H9 (cell line): ENCODE results near the gene COMMD1. TPM values are rescaled to one million over a fixed set of nuclear protein-coding genes. Genes with fewer than 3 reads are reported as not detected.

ENCODE experiments used
- DNase-seq: peaks from one replicate; pipeline ENCODE4 v3.0.0-alpha.2; 2017
- H2AFZ ChIP-seq: one replicate; pipeline ENCODE4 v1.6.1; 2013; ENCODE audit warnings: mild to moderate bottlenecking, low read length, control low read depth, moderate library complexity
- H2AK5ac ChIP-seq: 2 replicates; pipeline ENCODE4 v1.6.1; 2013; ENCODE audit warnings: low read length, control low read depth, mixed read lengths; ENCODE audit not compliant: insufficient read length
- H2BK120ac ChIP-seq: one replicate; pipeline ENCODE4 v1.6.1; 2013; ENCODE audit warnings: low read depth, mild to moderate bottlenecking, low read length, control low read depth, inconsistent platforms; ENCODE audit not compliant: poor library complexity, severe bottlenecking
- H2BK12ac ChIP-seq: 2 replicates; pipeline ENCODE4 v1.6.1; 2013; ENCODE audit warnings: low read length, control low read depth, mixed read lengths, low read depth; ENCODE audit not compliant: insufficient read length
- H2BK15ac ChIP-seq: 2 replicates; pipeline ENCODE4 v1.6.1; 2013; ENCODE audit warnings: low read depth, low read length, control low read depth
- H2BK20ac ChIP-seq: one replicate; pipeline ENCODE4 v1.6.1; 2013; ENCODE audit warnings: low read depth, mild to moderate bottlenecking, low read length, control low read depth, inconsistent platforms; ENCODE audit not compliant: poor library complexity, severe bottlenecking
- H2BK5ac ChIP-seq: 2 replicates; pipeline ENCODE4 v1.6.1; 2013; ENCODE audit warnings: low read length, control low read depth, mixed read lengths; ENCODE audit not compliant: insufficient read length
- H3K14ac ChIP-seq: 2 replicates; pipeline ENCODE4 v1.6.1; 2013; ENCODE audit warnings: low read length, control low read depth; ENCODE audit not compliant: insufficient read depth
- H3K18ac ChIP-seq: 2 replicates; pipeline ENCODE4 v1.6.1; 2013; ENCODE audit warnings: low read depth, mild to moderate bottlenecking, mixed read lengths, low read length, control low read depth; ENCODE audit not compliant: insufficient read length
- H3K23ac ChIP-seq: 2 replicates; pipeline ENCODE4 v1.6.1; 2013; ENCODE audit warnings: low read length, control low read depth, mixed read lengths, low read depth; ENCODE audit not compliant: insufficient read length
- H3K23me2 ChIP-seq: 2 replicates; pipeline ENCODE4 v1.6.1; 2013; ENCODE audit warnings: low read depth, mild to moderate bottlenecking, mixed read lengths, low read length, control low read depth; ENCODE audit not compliant: insufficient read length, poor library complexity, severe bottlenecking
- H3K27ac ChIP-seq: 2 replicates; pipeline ENCODE4 v1.5.1; 2013; ENCODE audit warnings: low read length, control low read depth, mixed read lengths, low read depth; ENCODE audit not compliant: insufficient read length
- H3K27me3 ChIP-seq: 2 replicates; pipeline ENCODE4 v1.6.1; 2013; ENCODE audit warnings: low read length, control low read depth, inconsistent platforms; ENCODE audit not compliant: insufficient read depth
- H3K4ac ChIP-seq: 2 replicates; pipeline ENCODE4 v1.6.1; 2013; ENCODE audit warnings: low read depth, mild to moderate bottlenecking, control low read depth, inconsistent platforms, low read length, moderate library complexity
- H3K4me1 ChIP-seq: 2 replicates; pipeline ENCODE4 v1.6.1; 2013; ENCODE audit warnings: low read length, control low read depth, inconsistent platforms; ENCODE audit not compliant: insufficient read depth
- H3K4me2 ChIP-seq: 2 replicates; pipeline ENCODE4 v1.6.1; 2013; ENCODE audit warnings: low read length, control low read depth, mixed read lengths; ENCODE audit not compliant: insufficient read length, insufficient read depth
- H3K56ac ChIP-seq: 2 replicates; pipeline ENCODE4 v1.6.1; 2013; ENCODE audit warnings: low read depth, mild to moderate bottlenecking, mixed read lengths, low read length, control low read depth; ENCODE audit not compliant: insufficient read length
- H3K79me1 ChIP-seq: 2 replicates; pipeline ENCODE4 v1.6.1; 2013; ENCODE audit warnings: low read depth, mild to moderate bottlenecking, moderate library complexity, low read length, control low read depth, inconsistent platforms; ENCODE audit not compliant: insufficient read depth, poor library complexity, severe bottlenecking
- H3K79me2 ChIP-seq: 2 replicates; pipeline ENCODE4 v1.6.1; 2013; ENCODE audit warnings: low read length, control low read depth, inconsistent platforms; ENCODE audit not compliant: insufficient read depth
- H3K9ac ChIP-seq: 2 replicates; pipeline ENCODE4 v1.6.1; 2013; ENCODE audit warnings: low read length, control low read depth, mixed read lengths; ENCODE audit not compliant: insufficient read length; ENCODE audit errors: extremely low read depth
- H3K9me3 ChIP-seq: one replicate; pipeline ENCODE4 v1.6.1; 2013; ENCODE audit warnings: low read depth, low read length, inconsistent platforms; ENCODE audit not compliant: control insufficient read depth
- H3T11ph ChIP-seq: one replicate; pipeline ENCODE4 v1.6.1; 2013; ENCODE audit warnings: mild to moderate bottlenecking, low read length, control low read depth, inconsistent platforms
- H4K20me1 ChIP-seq: one replicate; pipeline ENCODE4 v1.6.1; 2013; ENCODE audit not compliant: control insufficient read depth, insufficient read length, insufficient read depth
- H4K5ac ChIP-seq: 2 replicates; pipeline ENCODE4 v1.6.1; 2013; ENCODE audit warnings: low read depth, mild to moderate bottlenecking, mixed read lengths, low read length, control low read depth; ENCODE audit not compliant: insufficient read length
- H4K8ac ChIP-seq: replicated peaks from 2 replicates; pipeline ENCODE4 v1.6.1; 2013; ENCODE audit warnings: low read length, control low read depth, mixed read lengths, low read depth; ENCODE audit not compliant: insufficient read length
- H4K91ac ChIP-seq: 2 replicates; pipeline ENCODE4 v1.6.1; 2013; ENCODE audit warnings: low read depth, mild to moderate bottlenecking, moderate library complexity, mixed read lengths, low read length, control low read depth; ENCODE audit not compliant: insufficient read length
- H3K27ac Mint-ChIP-seq, 3 experiments: 2 replicates in 2 of 3; 3 replicates in 1 of 3; pipeline ENCODE4 v1.8.0; 2020 to 2021; ENCODE audit warnings: mixed read lengths in 3 of 3, mild to moderate bottlenecking in 1 of 3, moderate library complexity in 1 of 3
- H3K27me3 Mint-ChIP-seq: 2 replicates; pipeline ENCODE4 v1.8.0; 2021; ENCODE audit warnings: low read depth, mild to moderate bottlenecking, moderate library complexity, mixed read lengths
- H3K36me3 Mint-ChIP-seq, 3 experiments: 2 replicates in 2 of 3; 3 replicates in 1 of 3; pipeline ENCODE4 v1.8.0; 2020 to 2021; ENCODE audit warnings: low read depth in 3 of 3, mixed read lengths in 3 of 3; ENCODE audit not compliant: insufficient read depth in 1 of 3
- H3K4me1 Mint-ChIP-seq, 2 experiments: 2 replicates each; pipeline ENCODE4 v1.8.0; 2020; ENCODE audit warnings: mixed read lengths in 2 of 2
- H3K4me3 Mint-ChIP-seq, 2 experiments: 2 replicates in 1 of 2; 3 replicates in 1 of 2; pipeline ENCODE4 v1.8.0; 2020 to 2021; ENCODE audit warnings: mild to moderate bottlenecking in 2 of 2, mixed read lengths in 2 of 2, moderate library complexity in 1 of 2
- H3K9me3 Mint-ChIP-seq, 2 experiments: 2 replicates in 1 of 2; 3 replicates in 1 of 2; pipeline ENCODE4 v1.8.0; 2020; ENCODE audit warnings: mild to moderate bottlenecking in 2 of 2, mixed read lengths in 2 of 2, moderate library complexity in 1 of 2
- total RNA-seq: library from RNA; stranded (reverse); gene quantifications from 2 replicates; pipeline ENCODE4 v1.2.1, GENCODE V29; 2021
- TF ChIP-seq, protein P1 (sequence below): fragments of 200-600 bp; sonication (generic); conservative IDR thresholded peaks from 3 replicates; pipeline ENCODE4 v1.8.0; 2021; ENCODE audit warnings: antibody characterized with exemption, mild to moderate bottlenecking

Gene COMMD1
- total RNA-seq, 1 experiment from 2014 or later: 31.5 TPM

DNA sequence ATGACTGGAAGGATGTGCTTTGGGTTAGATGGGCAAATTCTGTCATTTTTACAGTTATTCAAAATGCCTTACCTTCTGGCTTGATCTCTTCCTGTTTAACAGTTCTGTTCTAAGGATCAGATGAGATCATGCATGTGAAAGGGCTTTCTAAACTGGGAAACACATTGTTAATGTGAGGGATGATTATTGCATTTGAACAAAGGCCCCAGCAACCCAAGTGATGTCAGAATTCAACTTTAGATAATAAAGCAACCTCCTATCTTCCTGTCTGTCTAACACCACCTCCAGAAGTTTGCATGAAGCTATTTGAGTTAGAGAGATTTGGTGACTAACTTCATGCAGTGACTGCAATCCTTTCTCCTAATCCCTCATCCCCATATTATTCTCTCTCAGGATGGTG, 212.7 kb downstream of the COMMD1 start:
- H3K9me3 ChIP-seq: no peaks in the 10 kb centered on the region
- peaks cover 4% of the 10 kb centered on the region; the same call in 1 of the 2 replicates for H3K4me1 ChIP-seq
- TF ChIP-seq, protein P1, sequence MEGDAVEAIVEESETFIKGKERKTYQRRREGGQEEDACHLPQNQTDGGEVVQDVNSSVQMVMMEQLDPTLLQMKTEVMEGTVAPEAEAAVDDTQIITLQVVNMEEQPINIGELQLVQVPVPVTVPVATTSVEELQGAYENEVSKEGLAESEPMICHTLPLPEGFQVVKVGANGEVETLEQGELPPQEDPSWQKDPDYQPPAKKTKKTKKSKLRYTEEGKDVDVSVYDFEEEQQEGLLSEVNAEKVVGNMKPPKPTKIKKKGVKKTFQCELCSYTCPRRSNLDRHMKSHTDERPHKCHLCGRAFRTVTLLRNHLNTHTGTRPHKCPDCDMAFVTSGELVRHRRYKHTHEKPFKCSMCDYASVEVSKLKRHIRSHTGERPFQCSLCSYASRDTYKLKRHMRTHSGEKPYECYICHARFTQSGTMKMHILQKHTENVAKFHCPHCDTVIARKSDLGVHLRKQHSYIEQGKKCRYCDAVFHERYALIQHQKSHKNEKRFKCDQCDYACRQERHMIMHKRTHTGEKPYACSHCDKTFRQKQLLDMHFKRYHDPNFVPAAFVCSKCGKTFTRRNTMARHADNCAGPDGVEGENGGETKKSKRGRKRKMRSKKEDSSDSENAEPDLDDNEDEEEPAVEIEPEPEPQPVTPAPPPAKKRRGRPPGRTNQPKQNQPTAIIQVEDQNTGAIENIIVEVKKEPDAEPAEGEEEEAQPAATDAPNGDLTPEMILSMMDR: no peak
- H3K14ac ChIP-seq: no peak overlapping the region
- Mint-ChIP-seq H3K4me3 (no peak overlapping the region), H3K27me3 (no peaks in the 10 kb centered on the region), H3K4me1 (peaks cover 20 to 25% of the 10 kb centered on the region in 2 experiments), H3K27ac (no peak overlapping the region), H3K9me3 (no peaks in the 10 kb centered on the region), H3K36me3 (no peaks in the 10 kb centered on the region)
- no peak overlapping the region for H3K18ac ChIP-seq
- no peaks in the 10 kb centered on the region for H3K79me1 ChIP-seq
- H3K27me3 ChIP-seq: no peaks in the 10 kb centered on the region
- H4K8ac ChIP-seq: no peak overlapping the region
- no peak overlapping the region for H3K56ac ChIP-seq
- no peak overlapping the region for H3K9ac ChIP-seq
- H3K23ac ChIP-seq: no peak overlapping the region
- no peak overlapping the region for H4K5ac ChIP-seq
- H2BK15ac ChIP-seq: no peak overlapping the region
- no peak overlapping the region for H2BK5ac ChIP-seq
- H3K4ac ChIP-seq: no peak overlapping the region
- H3K23me2 ChIP-seq: no peaks in the 10 kb centered on the region
- no peak overlapping the region for H2BK120ac ChIP-seq
- H3K4me2 ChIP-seq: no peak overlapping the region
- no peaks in the 10 kb centered on the region for H3K79me2 ChIP-seq
- H2BK12ac ChIP-seq: no peak overlapping the region
- no peak overlapping the region for H2BK20ac ChIP-seq
- no peak overlapping the region for H2AFZ ChIP-seq
- no peak overlapping the region for H3K27ac ChIP-seq
- DNase-seq: no peak
- no peak overlapping the region for H2AK5ac ChIP-seq
- no peaks in the 10 kb centered on the region for H4K20me1 ChIP-seq
- no peak overlapping the region for H4K91ac ChIP-seq
- H3T11ph ChIP-seq: no peak overlapping the region
